ENCODE measurements around the gene FANCI. TPM values are rescaled to one million over a fixed set of nuclear protein-coding genes. Genes with fewer than 3 reads are reported as not detected.

The FANCI gene
- polyA plus RNA-seq, result 10 to 100 TPM in 1 of 2 donors, 1 to 10 TPM in 1; 6.6 to 10.4 TPM

GRCh38 chr15:89243691-89244573 lies at the start of gene FANCI:
Gene FANCI, plus strand, starts transcription at chr15:89243979. Its CDS starts 3,669 bp downstream, at chr15:89247648.
- Histone ChIP-seq H3K27ac (ENCODE audit: low read depth in 2 of 2, low read length in 1 of 2) (peak within 1 kb of the TSS; percentile 30 to 68), H3K27me3 (ENCODE audit: control insufficient read depth in 1 of 2, insufficient read depth in 2 of 2, low read length in 2 of 2) (no peaks in the 10 kb centered on the region), H3K4me3 (ENCODE audit: low read depth in 1 of 2, low read length in 2 of 2) (peak within 1 kb of the TSS; percentile 71 to 91), H3K9me3 (ENCODE audit: control insufficient read depth in 2 of 2, insufficient read depth in 1 of 2, low read depth in 1 of 2, low read length in 1 of 2) (no peaks in the 10 kb centered on the region), H3K36me3 (ENCODE audit: control insufficient read depth in 2 of 2, insufficient read depth in 2 of 2, low read length in 1 of 2) (no peaks in the 10 kb centered on the region), H3K4me1 (ENCODE audit: control insufficient read depth in 2 of 2, insufficient read depth in 2 of 2, low read length in 1 of 2) (peaks cover 0 to 2% of the 10 kb centered on the region in 2 donors)
- 0 to 1% methylated on average over 69 of the region's 69 CpGs for WGBS, 2 donors

- H3K27ac ChIP-seq (ENCODE audit: low read depth in 2 of 2, low read length in 1 of 2), result no peak overlapping the region
- H3K4me1 ChIP-seq (ENCODE audit: control insufficient read depth in 2 of 2, insufficient read depth in 2 of 2, low read length in 1 of 2), result peaks cover 3 to 4% of the 10 kb centered on the region in 2 donors
- no peak overlapping the region for H3K4me3 ChIP-seq (ENCODE audit: low read depth in 1 of 2, low read length in 2 of 2)
- H3K27me3 ChIP-seq (ENCODE audit: control insufficient read depth in 1 of 2, insufficient read depth in 2 of 2, low read length in 2 of 2), result no peaks in the 10 kb centered on the region
- H3K9me3 ChIP-seq (ENCODE audit: control insufficient read depth in 2 of 2, insufficient read depth in 1 of 2, low read depth in 1 of 2, low read length in 1 of 2), result no peaks in the 10 kb centered on the region
- WGBS, 2 donors, result 89 to 93% methylated on average over 4 of the region's 4 CpGs
- H3K36me3 ChIP-seq (ENCODE audit: control insufficient read depth in 2 of 2, insufficient read depth in 2 of 2, low read length in 1 of 2), result peaks cover 6 to 32% of the 10 kb centered on the region in 2 donors
Observed at GRCh38 chr15:89194608-89195007, 49.2 kb upstream of the FANCI start.

- H3K4me1 ChIP-seq (ENCODE audit: control insufficient read depth in 2 of 2, insufficient read depth in 2 of 2, low read length in 1 of 2), result peaks cover 3 to 4% of the 10 kb centered on the region in 2 donors
- peaks cover 6 to 26% of the 10 kb centered on the region in 2 donors for H3K36me3 ChIP-seq (ENCODE audit: control insufficient read depth in 2 of 2, insufficient read depth in 2 of 2, low read length in 1 of 2)
- H3K9me3 ChIP-seq (ENCODE audit: control insufficient read depth in 2 of 2, insufficient read depth in 1 of 2, low read depth in 1 of 2, low read length in 1 of 2), result no peaks in the 10 kb centered on the region
- H3K27me3 ChIP-seq (ENCODE audit: control insufficient read depth in 1 of 2, insufficient read depth in 2 of 2, low read length in 2 of 2), result no peaks in the 10 kb centered on the region
- no peak overlapping the region for H3K4me3 ChIP-seq (ENCODE audit: low read depth in 1 of 2, low read length in 2 of 2)
- H3K27ac ChIP-seq (ENCODE audit: low read depth in 2 of 2, low read length in 1 of 2), result no peak overlapping the region
- 75 to 76% methylated on average over 8 of the region's 8 CpGs for WGBS, 2 donors
Observed at GRCh38 chr15:89195836-89196235, 47.9 kb upstream of the FANCI start.

GRCh38 chr15:89196241-89196640 lies 47.5 kb upstream of the FANCI start:
- 81 to 82% methylated on average over 6 of the region's 6 CpGs for WGBS, 2 donors
- H3K9me3 ChIP-seq (ENCODE audit: control insufficient read depth in 2 of 2, insufficient read depth in 1 of 2, low read depth in 1 of 2, low read length in 1 of 2), result no peaks in the 10 kb centered on the region
- peaks cover 3 to 22% of the 10 kb centered on the region in 2 donors for H3K36me3 ChIP-seq (ENCODE audit: control insufficient read depth in 2 of 2, insufficient read depth in 2 of 2, low read length in 1 of 2)
- H3K27ac ChIP-seq (ENCODE audit: low read depth in 2 of 2, low read length in 1 of 2), result no peak overlapping the region
- H3K27me3 ChIP-seq (ENCODE audit: control insufficient read depth in 1 of 2, insufficient read depth in 2 of 2, low read length in 2 of 2), result no peaks in the 10 kb centered on the region
- peaks cover 3 to 4% of the 10 kb centered on the region in 2 donors for H3K4me1 ChIP-seq (ENCODE audit: control insufficient read depth in 2 of 2, insufficient read depth in 2 of 2, low read length in 1 of 2)
- H3K4me3 ChIP-seq (ENCODE audit: low read depth in 1 of 2, low read length in 2 of 2), result no peak overlapping the region

- Histone ChIP-seq H3K27me3 (ENCODE audit: control insufficient read depth in 1 of 2, insufficient read depth in 2 of 2, low read length in 2 of 2) (no peaks in the 10 kb centered on the region), H3K4me3 (ENCODE audit: low read depth in 1 of 2, low read length in 2 of 2) (no peak overlapping the region), H3K27ac (ENCODE audit: low read depth in 2 of 2, low read length in 1 of 2) (peak overlapping the region in 1 of 2 donors; percentile 54), H3K9me3 (ENCODE audit: control insufficient read depth in 2 of 2, insufficient read depth in 1 of 2, low read depth in 1 of 2, low read length in 1 of 2) (no peaks in the 10 kb centered on the region), H3K36me3 (ENCODE audit: control insufficient read depth in 2 of 2, insufficient read depth in 2 of 2, low read length in 1 of 2) (peaks cover 3 to 21% of the 10 kb centered on the region in 2 donors), H3K4me1 (ENCODE audit: control insufficient read depth in 2 of 2, insufficient read depth in 2 of 2, low read length in 1 of 2) (peaks cover 3 to 4% of the 10 kb centered on the region in 2 donors)
- WGBS, 2 donors, result 16 to 35% methylated on average over 7 of the region's 7 CpGs
Observed at GRCh38 chr15:89196994-89197393, 46.8 kb upstream of the FANCI start.

GRCh38 chr15:89197503-89197971 lies 46.2 kb upstream of the FANCI start:
- Histone ChIP-seq H3K4me1 (ENCODE audit: control insufficient read depth in 2 of 2, insufficient read depth in 2 of 2, low read length in 1 of 2) (peaks cover 3 to 4% of the 10 kb centered on the region in 2 donors), H3K4me3 (ENCODE audit: low read depth in 1 of 2, low read length in 2 of 2) (no peak overlapping the region), H3K9me3 (ENCODE audit: control insufficient read depth in 2 of 2, insufficient read depth in 1 of 2, low read depth in 1 of 2, low read length in 1 of 2) (no peaks in the 10 kb centered on the region), H3K36me3 (ENCODE audit: control insufficient read depth in 2 of 2, insufficient read depth in 2 of 2, low read length in 1 of 2) (peaks cover 3 to 18% of the 10 kb centered on the region in 2 donors), H3K27ac (ENCODE audit: low read depth in 2 of 2, low read length in 1 of 2) (peak overlapping the region; percentile 67 to 69), H3K27me3 (ENCODE audit: control insufficient read depth in 1 of 2, insufficient read depth in 2 of 2, low read length in 2 of 2) (no peaks in the 10 kb centered on the region)
- WGBS, 2 donors, result 28 to 37% methylated on average over 4 of the region's 4 CpGs

- Histone ChIP-seq H3K4me1 (ENCODE audit: control insufficient read depth in 2 of 2, insufficient read depth in 2 of 2, low read length in 1 of 2) (peaks cover 3 to 4% of the 10 kb centered on the region in 2 donors), H3K27me3 (ENCODE audit: control insufficient read depth in 1 of 2, insufficient read depth in 2 of 2, low read length in 2 of 2) (no peaks in the 10 kb centered on the region), H3K36me3 (ENCODE audit: control insufficient read depth in 2 of 2, insufficient read depth in 2 of 2, low read length in 1 of 2) (peaks cover 3 to 12% of the 10 kb centered on the region in 2 donors), H3K4me3 (ENCODE audit: low read depth in 1 of 2, low read length in 2 of 2) (no peak overlapping the region), H3K9me3 (ENCODE audit: control insufficient read depth in 2 of 2, insufficient read depth in 1 of 2, low read depth in 1 of 2, low read length in 1 of 2) (no peaks in the 10 kb centered on the region), H3K27ac (ENCODE audit: low read depth in 2 of 2, low read length in 1 of 2) (no peak overlapping the region)
- 73 to 78% methylated on average over 2 of the region's 2 CpGs for WGBS, 2 donors
Observed at GRCh38 chr15:89198196-89198595, 45.6 kb upstream of the FANCI start.

GRCh38 chr15:89198934-89199333 lies 44.8 kb upstream of the FANCI start:
- H3K4me1 ChIP-seq (ENCODE audit: control insufficient read depth in 2 of 2, insufficient read depth in 2 of 2, low read length in 1 of 2), result peaks cover 3 to 4% of the 10 kb centered on the region in 2 donors
- no peak overlapping the region for H3K27ac ChIP-seq (ENCODE audit: low read depth in 2 of 2, low read length in 1 of 2)
- no peaks in the 10 kb centered on the region for H3K9me3 ChIP-seq (ENCODE audit: control insufficient read depth in 2 of 2, insufficient read depth in 1 of 2, low read depth in 1 of 2, low read length in 1 of 2)
- 75 to 90% methylated on average over 3 of the region's 3 CpGs for WGBS, 2 donors
- peaks cover 3 to 10% of the 10 kb centered on the region in 2 donors for H3K36me3 ChIP-seq (ENCODE audit: control insufficient read depth in 2 of 2, insufficient read depth in 2 of 2, low read length in 1 of 2)
- no peaks in the 10 kb centered on the region for H3K27me3 ChIP-seq (ENCODE audit: control insufficient read depth in 1 of 2, insufficient read depth in 2 of 2, low read length in 2 of 2)
- no peak overlapping the region for H3K4me3 ChIP-seq (ENCODE audit: low read depth in 1 of 2, low read length in 2 of 2)

GRCh38 chr15:89199746-89200145 lies 44.0 kb upstream of the FANCI start:
- H3K4me3 ChIP-seq (ENCODE audit: low read depth in 1 of 2, low read length in 2 of 2), result no peak overlapping the region
- H3K36me3 ChIP-seq (ENCODE audit: control insufficient read depth in 2 of 2, insufficient read depth in 2 of 2, low read length in 1 of 2), result peaks cover 3 to 10% of the 10 kb centered on the region in 2 donors
- 64 to 66% methylated on average over 6 of the region's 6 CpGs for WGBS, 2 donors

More at GRCh38 chr15:89199746-89200145, 44.0 kb upstream of the FANCI start:
- Histone ChIP-seq H3K9me3 (ENCODE audit: control insufficient read depth in 2 of 2, insufficient read depth in 1 of 2, low read depth in 1 of 2, low read length in 1 of 2) (no peaks in the 10 kb centered on the region), H3K4me1 (ENCODE audit: control insufficient read depth in 2 of 2, insufficient read depth in 2 of 2, low read length in 1 of 2) (peaks cover 3 to 4% of the 10 kb centered on the region in 2 donors), H3K27ac (ENCODE audit: low read depth in 2 of 2, low read length in 1 of 2) (no peak overlapping the region), H3K27me3 (ENCODE audit: control insufficient read depth in 1 of 2, insufficient read depth in 2 of 2, low read length in 2 of 2) (no peaks in the 10 kb centered on the region)
